ENCODE results near the gene SERPINA3. TPM values are rescaled to one million over a fixed set of nuclear protein-coding genes. Genes with fewer than 3 reads are reported as not detected.

Gene SERPINA3
- total RNA-seq, 2 experiments from 2014 or later, result not detected

GRCh38 chr14:94612580-94613554, 676 bp downstream of the SERPINA3 start:
- ChIA-PET POLR2A (no interaction called here), CTCF (no interaction called here)

DNA sequence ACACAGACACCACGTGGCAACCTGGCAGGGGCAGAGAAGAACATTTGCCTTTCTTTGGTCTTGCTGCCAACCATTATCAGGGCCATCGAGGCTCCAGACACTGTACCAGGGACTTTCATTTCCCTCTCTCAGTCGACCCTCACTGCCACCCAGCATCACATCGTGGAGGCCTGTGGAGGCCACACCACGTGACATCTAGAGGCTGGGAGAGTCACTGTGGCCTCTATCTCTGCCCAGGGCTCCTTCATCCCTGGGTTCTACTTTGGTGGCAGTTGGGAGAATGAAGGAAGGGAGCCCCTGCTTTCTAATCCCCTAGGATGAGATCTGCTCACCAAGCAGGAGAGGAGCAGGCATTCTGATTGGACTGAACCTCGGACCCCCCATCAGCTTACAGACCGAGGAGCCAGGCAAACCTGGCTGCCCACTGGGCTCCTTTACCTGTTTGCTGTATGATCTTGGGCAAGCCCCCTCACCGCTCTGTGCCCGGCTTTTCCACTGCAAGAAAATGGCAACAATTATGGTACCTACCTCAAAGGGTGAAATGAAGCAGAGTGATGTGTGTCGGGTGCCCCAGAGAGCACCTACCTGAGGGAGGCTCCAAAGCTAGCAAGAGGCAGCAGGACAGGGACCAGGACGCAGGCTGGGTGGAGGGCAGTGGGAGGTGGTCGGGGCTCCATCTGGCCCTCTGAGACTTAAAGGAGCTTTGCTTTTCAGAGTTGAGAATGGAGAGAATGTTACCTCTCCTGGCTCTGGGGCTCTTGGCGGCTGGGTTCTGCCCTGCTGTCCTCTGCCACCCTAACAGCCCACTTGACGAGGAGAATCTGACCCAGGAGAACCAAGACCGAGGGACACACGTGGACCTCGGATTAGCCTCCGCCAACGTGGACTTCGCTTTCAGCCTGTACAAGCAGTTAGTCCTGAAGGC, 1.8 kb downstream of the SERPINA3 start:
- POLR2A ChIA-PET, result no interaction called here
- CTCF ChIA-PET, result no interaction called here

DNA sequence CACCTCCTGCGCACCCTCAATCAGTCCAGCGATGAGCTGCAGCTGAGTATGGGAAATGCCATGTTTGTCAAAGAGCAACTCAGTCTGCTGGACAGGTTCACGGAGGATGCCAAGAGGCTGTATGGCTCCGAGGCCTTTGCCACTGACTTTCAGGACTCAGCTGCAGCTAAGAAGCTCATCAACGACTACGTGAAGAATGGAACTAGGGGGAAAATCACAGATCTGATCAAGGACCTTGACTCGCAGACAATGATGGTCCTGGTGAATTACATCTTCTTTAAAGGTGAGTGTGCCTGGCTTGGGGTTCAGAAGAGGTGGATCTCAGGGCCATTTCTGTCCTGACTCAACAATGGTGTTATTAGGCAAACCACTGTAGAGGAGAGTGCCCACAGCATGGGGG, 2.6 kb downstream of the SERPINA3 start:
- CTCF ChIA-PET, result no interaction called here
- POLR2A ChIA-PET, result no interaction called here

DNA sequence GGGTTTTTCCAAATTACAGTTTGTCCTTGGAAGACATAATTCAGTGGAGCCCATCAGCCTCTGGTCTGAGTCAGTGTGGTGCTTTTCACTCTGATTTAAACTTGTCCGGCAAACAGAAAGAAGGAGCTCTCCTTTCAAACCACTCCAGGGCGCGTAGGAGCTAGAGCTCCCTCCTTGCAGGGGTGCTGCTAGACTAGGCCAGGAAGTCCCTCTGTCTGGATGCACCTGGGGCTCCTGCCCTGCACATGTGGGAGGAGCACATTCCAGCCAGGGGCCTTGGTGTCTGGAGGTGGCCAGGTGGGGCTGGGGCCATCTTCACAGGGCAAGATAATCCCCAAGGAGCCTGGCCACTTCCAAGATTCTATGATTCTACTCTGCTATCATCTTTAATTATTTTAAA, 3.1 kb downstream of the SERPINA3 start:
- POLR2A ChIA-PET, result no interaction called here
- CTCF ChIA-PET, result no interaction called here

DNA sequence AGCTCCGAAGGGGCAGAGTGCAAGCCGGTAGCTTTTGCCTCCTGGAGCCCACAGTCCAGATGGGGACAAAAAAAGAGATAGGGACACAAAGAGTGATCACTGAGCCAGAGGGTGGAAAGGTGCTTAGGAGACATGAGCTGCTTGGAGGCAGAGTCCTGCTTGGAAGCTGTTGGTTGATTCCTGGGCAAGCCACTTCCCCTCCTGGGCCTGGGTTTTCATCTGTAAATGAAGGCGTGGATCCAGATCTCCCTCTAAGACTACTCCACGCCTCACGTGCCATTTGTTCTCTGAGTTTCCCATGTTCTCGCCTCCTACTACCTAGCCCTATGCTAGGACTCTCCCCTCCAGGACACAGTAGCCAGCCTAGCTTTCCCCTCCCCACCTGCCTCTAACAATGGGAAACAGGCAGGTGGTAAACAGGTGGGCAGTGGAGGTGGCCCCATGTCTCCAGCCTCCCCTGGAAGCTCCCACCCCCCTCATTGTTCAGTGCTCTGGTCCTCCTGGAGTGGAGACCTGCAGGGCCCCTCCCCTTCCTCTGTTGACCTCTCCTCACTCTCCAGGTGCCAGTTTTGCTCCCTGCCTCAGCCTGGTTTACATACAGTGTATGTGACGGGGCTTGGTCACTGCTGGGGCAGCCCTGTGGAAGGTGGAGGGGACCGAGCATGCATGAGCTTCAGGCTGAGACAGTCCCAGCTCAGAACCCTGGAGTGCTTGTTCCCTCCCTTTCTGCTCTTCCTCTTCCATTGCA, 3.8 kb downstream of the SERPINA3 start:
- CTCF ChIA-PET, result no interaction called here
- POLR2A ChIA-PET, result no interaction called here

DNA sequence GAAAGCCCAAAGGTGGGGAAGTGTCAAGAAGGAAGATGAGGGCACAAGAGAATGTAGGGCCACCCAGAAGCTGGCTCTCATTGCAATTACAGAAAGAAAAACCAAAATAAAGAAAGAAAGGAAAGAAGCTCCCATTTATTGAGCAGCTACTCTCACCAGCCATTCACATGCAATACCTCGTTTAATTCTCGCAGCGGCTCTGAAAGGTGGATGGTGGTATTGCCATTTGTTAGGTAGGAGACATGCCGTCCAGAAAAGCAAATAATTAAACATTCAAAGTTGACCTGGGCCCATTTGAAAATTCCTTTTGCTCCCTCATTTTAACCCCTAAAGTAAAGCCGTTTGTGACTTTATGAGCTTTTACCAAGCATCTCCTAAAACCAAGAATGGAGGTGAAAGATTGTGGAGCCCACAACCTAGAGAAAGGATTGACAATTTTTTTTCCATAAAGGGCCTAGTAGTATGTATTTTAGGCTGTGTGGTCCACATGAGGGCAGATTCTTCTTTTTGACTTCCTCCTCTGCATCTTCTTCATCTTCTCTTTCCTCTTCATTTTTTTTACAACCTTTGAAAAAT, 5.3 kb downstream of the SERPINA3 start:
- POLR2A ChIA-PET, result no interaction called here
- CTCF ChIA-PET, result no interaction called here

DNA sequence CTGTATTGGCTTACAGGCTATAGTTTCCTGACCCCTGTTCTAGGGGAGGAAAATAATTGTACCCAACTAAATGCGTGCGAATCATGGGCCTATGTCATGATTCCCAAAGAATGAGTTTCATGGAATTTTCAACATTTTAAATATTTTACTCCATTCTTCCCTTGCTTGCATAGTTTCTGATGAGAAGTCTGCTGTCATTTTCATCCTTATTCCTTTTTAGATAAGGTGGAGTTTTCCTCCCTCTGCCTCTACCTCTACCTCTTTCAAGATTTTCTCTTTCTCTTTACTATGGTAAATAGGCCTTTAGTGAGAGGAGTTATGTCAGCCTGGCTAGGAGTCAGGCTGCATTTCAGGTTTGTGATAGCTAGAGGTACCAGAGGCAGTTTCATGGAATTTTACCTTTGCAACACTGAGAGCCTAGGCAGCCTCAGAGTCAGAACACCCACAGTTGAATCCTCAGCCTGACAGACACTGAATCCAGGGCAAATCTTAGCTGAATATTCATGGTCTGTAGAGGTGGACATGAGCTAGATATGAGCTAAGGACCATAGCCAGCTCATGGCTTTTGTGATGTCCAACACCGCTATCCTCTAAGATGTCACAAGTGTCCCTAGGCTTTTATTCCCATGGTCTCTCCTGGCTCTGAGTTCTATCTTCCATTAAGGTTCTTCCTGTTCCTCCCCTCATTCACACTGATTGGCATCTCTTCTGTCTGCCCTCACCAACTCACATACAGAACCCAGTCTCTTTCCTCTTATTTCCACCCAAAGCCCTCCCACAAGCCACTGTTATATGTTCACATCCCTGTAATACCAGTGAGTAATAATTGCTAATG, 6.0 kb downstream of the SERPINA3 start:
- ChIA-PET CTCF (no interaction called here), POLR2A (no interaction called here)

- CTCF ChIA-PET, result interaction anchor here (0.5 kb wide), 1 partner anchor 174 kb away, joined by 4 read pairs; no protein-coding TSS in a partner anchor
- POLR2A ChIA-PET, result no interaction called here
Observed at GRCh38 chr14:94619297-94619696, 7.1 kb downstream of the SERPINA3 start.

DNA sequence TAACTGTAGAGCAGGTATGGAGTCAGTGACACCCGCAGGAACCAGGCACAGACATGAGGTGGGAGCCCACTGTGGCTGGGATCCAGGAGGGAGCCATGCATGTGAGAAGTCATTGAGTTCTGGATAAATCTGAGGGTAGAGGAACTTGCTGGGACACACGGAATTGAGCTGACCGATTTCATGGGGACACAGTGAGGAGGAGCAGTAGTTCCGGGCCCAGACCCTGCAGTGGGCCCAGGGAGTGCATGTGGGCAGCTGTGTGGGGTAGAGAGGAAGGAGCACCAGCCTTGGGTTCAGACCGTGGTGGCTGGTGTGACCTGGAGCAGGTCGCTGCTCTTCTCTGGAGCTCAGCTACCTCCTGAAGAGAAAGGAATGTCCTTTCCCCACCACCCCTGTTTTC, 8.4 kb downstream of the SERPINA3 start:
- ChIA-PET POLR2A (no interaction called here), CTCF (no interaction called here)

DNA sequence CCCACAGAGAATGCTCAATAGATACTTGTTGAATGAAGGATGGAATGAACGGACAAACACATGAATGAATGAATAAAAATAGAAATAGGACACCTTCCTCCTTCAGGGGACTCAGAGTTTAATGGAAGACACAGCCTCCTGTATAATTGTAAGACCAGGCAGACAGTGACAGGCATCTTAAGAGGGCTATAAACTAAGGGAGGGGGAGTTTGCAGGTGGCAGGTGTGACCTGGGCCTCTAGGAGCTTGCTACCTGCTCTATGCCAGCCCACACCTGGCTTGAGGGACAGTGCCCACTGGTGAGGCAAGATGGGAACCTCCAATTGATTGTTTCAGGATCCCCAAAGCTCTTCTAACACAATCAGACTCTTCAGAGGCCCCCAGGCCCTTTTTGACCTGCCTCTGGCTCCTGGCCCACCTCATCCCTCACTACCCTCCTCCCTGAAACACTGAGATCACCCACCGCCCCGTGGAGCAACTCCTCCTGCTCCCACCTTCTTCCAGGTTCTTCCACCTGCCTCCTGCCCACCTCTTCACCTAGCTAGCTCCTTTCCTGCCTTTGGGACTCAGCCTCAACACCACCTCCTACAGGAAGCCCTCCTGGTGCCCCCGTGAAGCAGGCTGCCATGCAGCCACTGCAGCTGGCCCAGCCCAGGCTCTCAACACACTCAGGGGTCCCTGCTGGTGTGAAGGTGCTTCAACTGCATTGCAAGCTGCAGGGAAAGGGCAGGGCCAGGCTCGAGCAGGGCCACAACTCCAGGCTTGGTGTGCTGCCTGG, 9.4 kb downstream of the SERPINA3 start:
- POLR2A ChIA-PET, result no interaction called here
- CTCF ChIA-PET, result no interaction called here

DNA sequence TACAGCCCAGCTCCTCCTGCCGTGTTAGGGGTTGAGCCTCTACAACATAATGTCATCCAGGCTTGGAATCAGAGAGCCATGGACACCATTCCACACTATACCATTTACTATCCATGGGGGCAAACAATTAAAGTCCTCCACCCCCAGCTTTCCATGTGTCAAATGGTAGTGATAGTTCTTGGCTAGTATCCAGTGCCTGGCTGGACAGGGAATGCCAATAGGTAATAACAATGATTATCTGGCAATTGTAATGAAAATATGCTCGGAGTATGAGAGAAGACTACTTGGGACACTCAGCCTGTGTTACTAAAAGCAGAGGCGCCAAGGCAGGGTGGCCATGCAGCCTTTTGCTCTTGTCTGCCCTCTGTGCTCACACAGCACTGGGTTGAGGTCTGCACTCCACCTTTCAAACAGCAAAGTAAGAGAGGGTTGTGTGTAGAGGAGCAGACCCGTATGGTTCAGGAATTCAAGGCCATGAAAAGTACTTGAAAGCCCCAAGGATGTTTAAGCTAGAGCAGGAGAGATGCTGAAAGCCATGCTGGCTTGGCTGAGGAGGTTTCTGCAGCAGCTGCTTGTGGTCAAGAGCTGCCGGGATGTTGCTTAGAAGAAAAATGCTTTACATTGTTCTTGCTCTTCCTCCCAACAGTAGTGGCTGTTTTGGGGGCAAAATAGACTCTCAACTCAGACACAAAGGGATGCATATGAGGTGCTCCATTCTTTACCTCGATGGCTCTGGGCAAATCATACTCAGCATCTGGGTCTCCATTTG, 10.6 kb downstream of the SERPINA3 start:
- POLR2A ChIA-PET, result no interaction called here

DNA sequence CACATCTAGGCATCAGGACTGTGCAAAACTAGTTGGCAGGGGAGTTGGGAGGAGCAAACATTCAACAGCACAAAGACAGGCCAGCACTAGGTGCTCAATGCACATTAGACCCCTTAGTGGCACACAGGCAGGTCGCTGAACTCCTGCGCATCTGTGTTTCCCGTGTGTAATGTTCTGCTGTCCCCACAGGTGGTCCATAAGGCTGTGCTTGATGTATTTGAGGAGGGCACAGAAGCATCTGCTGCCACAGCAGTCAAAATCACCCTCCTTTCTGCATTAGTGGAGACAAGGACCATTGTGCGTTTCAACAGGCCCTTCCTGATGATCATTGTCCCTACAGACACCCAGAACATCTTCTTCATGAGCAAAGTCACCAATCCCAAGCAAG, 11.2 kb downstream of the SERPINA3 start:
- CTCF ChIA-PET, result no interaction called here
- POLR2A ChIA-PET, result no interaction called here

More for the DNA sequence above, 10.6 kb downstream of the SERPINA3 start:
- CTCF ChIA-PET, result no interaction called here

DNA sequence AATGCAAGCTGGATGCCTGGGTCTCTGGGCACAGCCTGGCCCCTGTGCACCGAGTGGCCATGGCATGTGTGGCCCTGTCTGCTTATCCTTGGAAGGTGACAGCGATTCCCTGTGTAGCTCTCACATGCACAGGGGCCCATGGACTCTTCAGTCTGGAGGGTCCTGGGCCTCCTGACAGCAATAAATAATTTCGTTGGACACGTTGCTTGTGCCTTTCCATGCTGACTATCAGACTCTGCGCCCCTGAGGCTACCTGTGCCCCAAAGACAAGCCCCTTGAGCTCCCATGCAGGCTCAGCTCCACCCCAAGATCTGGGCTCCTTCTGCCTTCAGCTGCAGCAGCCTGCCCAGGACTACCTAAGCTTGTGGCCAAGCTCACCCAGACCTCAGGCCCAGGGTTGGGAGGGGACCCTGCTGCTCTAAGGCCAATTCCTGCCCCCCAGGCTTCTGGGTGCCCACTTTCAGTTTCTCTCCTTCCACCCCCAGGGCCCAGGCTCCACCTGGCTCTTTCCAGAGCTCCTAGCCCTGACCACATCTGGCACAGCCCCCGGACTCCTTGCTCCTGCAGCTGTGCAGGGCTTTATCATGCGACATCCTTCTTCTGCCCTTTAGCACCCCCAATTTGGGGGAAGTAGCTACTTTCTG, 11.8 kb downstream of the SERPINA3 start:
- POLR2A ChIA-PET, result no interaction called here
- CTCF ChIA-PET, result no interaction called here

DNA sequence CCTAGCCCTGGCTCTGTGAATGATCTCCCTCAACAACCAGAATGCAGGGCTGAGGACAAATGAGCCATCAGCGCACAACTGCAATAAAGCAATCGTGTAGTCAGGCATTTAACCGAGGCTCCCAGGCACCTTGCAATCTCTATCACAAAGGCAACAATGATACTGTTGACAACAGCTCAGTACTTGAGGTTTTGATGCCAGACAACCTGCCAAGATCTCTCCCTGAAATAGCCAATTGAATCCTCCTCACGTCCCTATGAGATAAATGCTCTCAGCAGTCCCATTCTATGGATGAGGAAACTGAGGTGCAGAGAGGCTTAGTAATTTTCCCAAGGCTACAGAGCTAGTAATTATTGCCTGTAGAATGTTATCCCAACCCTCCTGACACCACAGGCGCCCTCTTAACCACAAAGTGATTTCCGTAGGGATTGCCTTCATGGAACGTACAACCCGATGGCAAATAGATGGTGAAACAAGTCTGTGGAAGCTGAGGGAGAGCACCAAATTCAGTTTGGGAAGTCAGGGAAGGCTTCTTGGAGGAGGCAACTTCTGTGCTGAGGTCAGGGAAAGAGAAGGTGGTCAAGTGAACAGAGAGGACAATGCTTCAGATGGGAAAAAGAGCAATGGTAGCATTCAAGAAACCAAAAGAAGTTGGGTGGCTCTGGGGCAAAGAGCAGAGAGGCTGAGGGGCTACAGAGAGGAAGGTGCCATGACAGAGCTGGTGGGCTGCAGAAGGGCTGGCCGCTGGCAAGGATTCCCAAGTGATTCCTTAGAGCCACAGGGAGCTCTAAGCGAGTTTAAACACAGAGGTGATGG, 12.6 kb downstream of the SERPINA3 start:
- CTCF ChIA-PET, result no interaction called here

DNA sequence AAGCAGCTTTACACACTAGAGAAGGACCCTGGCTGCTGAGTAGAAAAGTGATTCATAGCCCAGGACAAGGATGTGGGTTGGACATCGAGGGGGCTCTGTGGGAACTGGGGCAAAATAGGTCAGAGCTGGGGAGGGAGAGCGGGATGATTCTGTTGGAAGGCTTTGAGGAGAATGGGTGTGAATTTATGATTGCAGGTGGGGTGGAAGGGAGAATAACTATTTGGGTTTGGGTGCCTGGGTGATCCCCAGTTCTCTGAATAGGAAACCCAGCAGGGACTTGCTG, 13.1 kb downstream of the SERPINA3 start:
- ChIA-PET POLR2A (no interaction called here), CTCF (no interaction called here)

More for the DNA sequence above, 12.6 kb downstream of the SERPINA3 start:
- POLR2A ChIA-PET, result no interaction called here

- ChIA-PET CTCF (no interaction called here), POLR2A (no interaction called here)
Observed at GRCh38 chr14:94628578-94628977, 16.4 kb downstream of the SERPINA3 start.

DNA sequence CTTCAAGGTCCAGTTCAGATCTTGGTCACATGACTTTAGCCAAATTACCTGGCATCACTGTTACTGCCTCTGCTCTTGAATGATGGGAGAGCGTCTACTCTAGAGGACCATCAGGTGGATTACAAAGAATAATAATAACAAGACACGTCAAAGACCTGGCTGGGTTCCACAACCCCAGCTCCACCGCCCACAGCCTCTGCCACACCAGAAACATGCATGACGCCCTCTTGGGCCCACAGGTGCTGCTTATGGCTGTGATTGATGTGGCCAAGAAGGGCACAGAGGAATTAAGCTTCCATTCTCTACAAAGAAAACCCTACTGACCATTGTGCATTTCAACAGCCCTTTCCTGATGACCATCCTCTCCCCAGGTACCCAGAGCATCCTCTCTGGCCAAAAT, 18.2 kb downstream of the SERPINA3 start:
- ChIA-PET CTCF (no interaction called here), POLR2A (no interaction called here)
